ENCODE data around the gene KDM4B.
A peak's percentile ranks its signal among the peaks of the same experiment; 100 is the strongest.

Gene KDM4B

GRCh38 chr19:5023128-5023571 is 54.2 kb downstream of the KDM4B start:
- TF ChIP-seq CTCF (IDR thresholded peaks at IDR 0.05): no peak

DNA sequence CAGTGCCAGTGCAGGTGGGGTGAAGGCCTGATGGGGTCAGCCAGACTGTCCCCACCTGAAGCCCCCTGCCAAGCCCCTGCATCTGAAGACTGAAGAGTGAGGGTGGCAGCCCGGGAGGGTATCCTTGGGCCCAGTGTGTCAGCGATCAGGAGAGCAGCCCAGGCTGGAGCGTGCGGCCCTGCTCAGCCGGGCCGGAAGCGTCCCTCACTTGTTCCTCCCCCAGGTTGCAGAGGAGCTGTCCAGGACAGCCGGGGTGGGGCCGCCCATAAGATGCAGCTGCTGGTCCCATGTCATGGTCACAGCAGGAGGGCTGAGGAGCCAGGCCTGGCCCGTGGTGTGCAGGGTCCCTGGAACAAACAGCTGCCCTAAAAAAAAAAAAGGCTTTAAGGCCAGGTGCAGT is 55.4 kb downstream of the KDM4B start:
- no peak for TF ChIP-seq CTCF (IDR thresholded peaks at IDR 0.05)

DNA sequence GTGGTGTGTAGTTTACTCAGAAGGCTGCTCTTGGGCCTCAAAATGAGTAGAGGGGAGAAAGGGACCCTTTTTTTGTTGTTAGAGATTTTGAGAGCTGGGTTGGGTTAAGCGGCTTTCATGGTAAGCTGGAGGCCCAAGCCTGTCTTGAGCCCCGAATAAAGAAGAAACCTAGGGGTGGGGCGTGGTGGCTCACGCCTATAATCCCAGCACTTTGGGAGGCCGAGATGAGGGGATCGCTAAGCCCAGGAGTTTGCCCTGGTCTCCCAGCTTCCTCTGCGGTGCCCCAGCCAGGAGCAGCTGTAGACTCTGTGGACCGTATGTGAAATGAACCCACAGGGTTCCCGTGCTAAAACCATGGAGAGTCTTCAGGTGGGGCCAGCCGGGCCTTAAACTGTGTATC is 56.1 kb downstream of the KDM4B start:
- TF ChIP-seq CTCF (IDR thresholded peaks at IDR 0.05): no peak

GRCh38 chr19:5026706-5027273 is 57.9 kb downstream of the KDM4B start:
- TF ChIP-seq CTCF (IDR thresholded peaks at IDR 0.05): peak; percentile 37; the same call in 1 of the 2 replicates

- no peak for TF ChIP-seq CTCF (IDR thresholded peaks at IDR 0.05)
These were observed 59.4 kb downstream of the KDM4B start for GRCh38 chr19:5028229-5028886.

DNA sequence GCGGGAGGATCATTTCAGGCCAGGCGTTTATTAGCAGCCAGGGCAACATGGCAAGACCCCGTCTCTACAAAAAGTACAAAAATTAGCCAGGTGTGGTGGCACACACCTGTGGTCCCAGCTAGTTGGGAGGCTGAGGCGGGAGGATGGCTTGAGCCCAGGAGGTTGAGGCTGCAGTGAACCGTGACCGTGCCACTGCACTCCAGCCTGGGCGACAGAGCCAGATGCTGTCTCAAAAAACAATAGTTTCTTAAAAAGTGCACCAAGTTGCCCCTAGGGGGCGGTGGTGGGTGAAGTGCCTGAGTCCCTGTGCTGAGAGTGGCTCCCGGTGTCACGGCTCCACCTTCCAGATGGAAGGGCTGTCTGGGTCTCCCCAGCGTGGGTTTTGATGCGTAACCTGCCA is 60.7 kb downstream of the KDM4B start:
- TF ChIP-seq CTCF (IDR thresholded peaks at IDR 0.05): peak; percentile 59

- no peak for TF ChIP-seq CTCF (IDR thresholded peaks at IDR 0.05)
These were observed 61.4 kb downstream of the KDM4B start for GRCh38 chr19:5030136-5030820.
